Measurements from ENCODE around the gene WNT2B. TPM values are rescaled to one million over a fixed set of nuclear protein-coding genes. Genes with fewer than 3 reads are reported as not detected.

Gene WNT2B
- total RNA-seq, 1 experiment from 2014 or later = 0.75 TPM

GRCh38 chr1:112506731-112507130 lies 2.0 kb upstream of the WNT2B start:
- no peak overlapping the region for H3K4me3 Mint-ChIP-seq (ENCODE audit: unreplicated experiment)
- no peak for TF ChIP-seq CTCF (IDR thresholded peaks at IDR 0.05; ENCODE audit: unreplicated experiment)

GRCh38 chr1:112507336-112507735 lies 1.4 kb upstream of the WNT2B start:
- Mint-ChIP-seq H3K36me3 (ENCODE audit: insufficient read depth, unreplicated experiment) (no peaks in the 10 kb centered on the region), H3K9me3 (ENCODE audit: unreplicated experiment) (no peaks in the 10 kb centered on the region), H3K27me3 (ENCODE audit: insufficient read depth, unreplicated experiment) (peaks cover 23% of the 10 kb centered on the region), H3K27ac (ENCODE audit: low read depth, unreplicated experiment) (no peak overlapping the region), H3K4me3 (ENCODE audit: unreplicated experiment) (peak overlapping the region; percentile 75), H3K4me1 (ENCODE audit: insufficient read depth, unreplicated experiment) (no peaks in the 10 kb centered on the region)
- ChIA-PET POLR2A (no interaction called here), CTCF (no interaction called here)
- no peak for DNase-seq (ENCODE audit: unreplicated experiment)
- no TSS peak for BruUV-seq (replicated peaks)
- no peak for TF ChIP-seq CTCF (IDR thresholded peaks at IDR 0.05; ENCODE audit: unreplicated experiment)
- intact Hi-C loops (cut with micrococcal nuclease) = no loop called here

More at GRCh38 chr1:112506731-112507130, 2.0 kb upstream of the WNT2B start:
- no TSS peak for BruUV-seq (replicated peaks)
- POLR2A ChIA-PET = no interaction called here
- no peak overlapping the region for H3K27ac Mint-ChIP-seq (ENCODE audit: low read depth, unreplicated experiment)
- no peak for DNase-seq (ENCODE audit: unreplicated experiment)
- no peaks in the 10 kb centered on the region for H3K9me3 Mint-ChIP-seq (ENCODE audit: unreplicated experiment)
- H3K27me3 Mint-ChIP-seq (ENCODE audit: insufficient read depth, unreplicated experiment) = peaks cover 23% of the 10 kb centered on the region
- H3K36me3 Mint-ChIP-seq (ENCODE audit: insufficient read depth, unreplicated experiment) = no peaks in the 10 kb centered on the region
- CTCF ChIA-PET = interaction anchor here (0.5 kb wide), 1 partner anchor 51 kb away, joined by 3 read pairs; no protein-coding TSS in a partner anchor
- intact Hi-C loops (cut with micrococcal nuclease) = no loop called here
- no peaks in the 10 kb centered on the region for H3K4me1 Mint-ChIP-seq (ENCODE audit: insufficient read depth, unreplicated experiment)

- intact Hi-C loops (cut with micrococcal nuclease) = no loop called here
- Mint-ChIP-seq H3K4me1 (ENCODE audit: insufficient read depth, unreplicated experiment) (no peaks in the 10 kb centered on the region), H3K9me3 (ENCODE audit: unreplicated experiment) (no peaks in the 10 kb centered on the region), H3K36me3 (ENCODE audit: insufficient read depth, unreplicated experiment) (no peaks in the 10 kb centered on the region), H3K4me3 (ENCODE audit: unreplicated experiment) (peak overlapping the region; percentile 75), H3K27ac (ENCODE audit: low read depth, unreplicated experiment) (no peak overlapping the region), H3K27me3 (ENCODE audit: insufficient read depth, unreplicated experiment) (peaks cover 18% of the 10 kb centered on the region)
- BruUV-seq (replicated peaks) = no TSS peak
- POLR2A ChIA-PET = no interaction called here
- CTCF ChIA-PET = interaction anchor here (0.7 kb wide), 1 partner anchor 41 kb away, joined by 4 read pairs; no protein-coding TSS in a partner anchor
- TF ChIP-seq CTCF (IDR thresholded peaks at IDR 0.05; ENCODE audit: unreplicated experiment) = no peak
- no peak for DNase-seq (ENCODE audit: unreplicated experiment)
Observed at GRCh38 chr1:112507921-112508277, 866 bp upstream of the WNT2B start.

- H3K4me1 Mint-ChIP-seq (ENCODE audit: insufficient read depth, unreplicated experiment) = no peaks in the 10 kb centered on the region
Observed at GRCh38 chr1:112509005-112509659, 367 bp downstream of the WNT2B start.

More at GRCh38 chr1:112509005-112509659, 367 bp downstream of the WNT2B start:
- no peak for TF ChIP-seq CTCF (IDR thresholded peaks at IDR 0.05; ENCODE audit: unreplicated experiment)
- intact Hi-C loops (cut with micrococcal nuclease) = no loop called here
- H3K27ac Mint-ChIP-seq (ENCODE audit: low read depth, unreplicated experiment) = no peak overlapping the region
- no TSS peak for BruUV-seq (replicated peaks)
- ChIA-PET POLR2A (no interaction called here), CTCF (no interaction called here)
- DNase-seq (ENCODE audit: unreplicated experiment) = no peak
- no peaks in the 10 kb centered on the region for H3K36me3 Mint-ChIP-seq (ENCODE audit: insufficient read depth, unreplicated experiment)
- peaks cover 6% of the 10 kb centered on the region for H3K27me3 Mint-ChIP-seq (ENCODE audit: insufficient read depth, unreplicated experiment)
- H3K4me3 Mint-ChIP-seq (ENCODE audit: unreplicated experiment) = peak overlapping the region; percentile 75
- H3K9me3 Mint-ChIP-seq (ENCODE audit: unreplicated experiment) = no peaks in the 10 kb centered on the region
